HEK293T (cell line): ENCODE data around the gene B2M.

Experiments used
- ARNT ChIP-seq: fragments of 450-650 bp; IDR thresholded peaks from 2 replicates; pipeline ENCODE4 v1.6.1; 2017; ENCODE audit warnings: mild to moderate bottlenecking
- BHLHE40 ChIP-seq: fragments of 450-650 bp; IDR thresholded peaks from 2 replicates; pipeline ENCODE4 v1.6.1; 2016; ENCODE audit warnings: mild to moderate bottlenecking, moderate library complexity, borderline replicate concordance
- ELF4 ChIP-seq: fragments of 450-650 bp; IDR thresholded peaks from 2 replicates; pipeline ENCODE4 v1.6.1; 2017; ENCODE audit warnings: antibody characterized with exemption
- FOXA1 ChIP-seq: fragments of 450-650 bp; IDR thresholded peaks from 2 replicates; pipeline ENCODE4 v1.6.1; 2016; ENCODE audit warnings: mild to moderate bottlenecking
- FOXK2 ChIP-seq: fragments of 450-650 bp; IDR thresholded peaks from 2 replicates; pipeline ENCODE4 v1.6.1; 2016; ENCODE audit warnings: mild to moderate bottlenecking
- FOXM1 ChIP-seq: fragments of 450-650 bp; IDR thresholded peaks from 2 replicates; pipeline ENCODE4 v1.6.1; 2017; ENCODE audit warnings: mild to moderate bottlenecking, borderline replicate concordance
- HDGF ChIP-seq: fragments of 450-650 bp; IDR thresholded peaks from 2 replicates; pipeline ENCODE4 v1.6.1; 2017; ENCODE audit warnings: antibody characterized with exemption, borderline replicate concordance
- LEF1 ChIP-seq: fragments of 450-650 bp; IDR thresholded peaks from 2 replicates; pipeline ENCODE4 v1.6.1; 2017; ENCODE audit warnings: mild to moderate bottlenecking, borderline replicate concordance
- NFRKB ChIP-seq: fragments of 450-650 bp; IDR thresholded peaks from 2 replicates; pipeline ENCODE4 v1.6.1; 2016; ENCODE audit warnings: mild to moderate bottlenecking, moderate library complexity
- PKNOX1 ChIP-seq: fragments of 450-650 bp; IDR thresholded peaks from 2 replicates; pipeline ENCODE4 v1.6.1; 2016
- SP1 ChIP-seq: fragments of 450-650 bp; IDR thresholded peaks from 2 replicates; pipeline ENCODE4 v1.6.1; 2017
- SUZ12 ChIP-seq: fragments of 450-650 bp; IDR thresholded peaks from 2 replicates; pipeline ENCODE4 v1.6.1; 2016; ENCODE audit warnings: mild to moderate bottlenecking
- TARDBP ChIP-seq: fragments of 450-650 bp; IDR thresholded peaks from 2 replicates; pipeline ENCODE4 v1.6.1; 2016
- ZNF384 ChIP-seq: fragments of 450-650 bp; IDR thresholded peaks from 2 replicates; pipeline ENCODE4 v1.6.1; 2016

- TF ChIP-seq PKNOX1: no peak
- TF ChIP-seq ARNT: no peak
- TF ChIP-seq SP1: no peak
- TF ChIP-seq ZNF384: no peak
- no peak for TF ChIP-seq NFRKB
- TF ChIP-seq FOXM1: no peak
- no peak for TF ChIP-seq SUZ12
- TF ChIP-seq TARDBP: no peak
- no peak for TF ChIP-seq LEF1
- TF ChIP-seq FOXA1: no peak
- TF ChIP-seq BHLHE40: no peak
- no peak for TF ChIP-seq HDGF
- no peak for TF ChIP-seq ELF4
- TF ChIP-seq FOXK2: no peak
These were observed 34.6 kb upstream of the B2M start for GRCh38 chr15:44676676-44677075.
